Activated naive CD8-positive, alpha-beta T cell treated with anti-CD3 and anti-CD28 coated beads, Interleukin-2, amount 50 U/mL, for 16 hours (primary cell): ENCODE results near the gene GNPTG.

Experiments used
- DNase-seq: peaks from one replicate; pipeline ENCODE4 v3.0.0-alpha.2; 2020; ENCODE audit warnings: low read depth, low spot score

Gene GNPTG

DNA sequence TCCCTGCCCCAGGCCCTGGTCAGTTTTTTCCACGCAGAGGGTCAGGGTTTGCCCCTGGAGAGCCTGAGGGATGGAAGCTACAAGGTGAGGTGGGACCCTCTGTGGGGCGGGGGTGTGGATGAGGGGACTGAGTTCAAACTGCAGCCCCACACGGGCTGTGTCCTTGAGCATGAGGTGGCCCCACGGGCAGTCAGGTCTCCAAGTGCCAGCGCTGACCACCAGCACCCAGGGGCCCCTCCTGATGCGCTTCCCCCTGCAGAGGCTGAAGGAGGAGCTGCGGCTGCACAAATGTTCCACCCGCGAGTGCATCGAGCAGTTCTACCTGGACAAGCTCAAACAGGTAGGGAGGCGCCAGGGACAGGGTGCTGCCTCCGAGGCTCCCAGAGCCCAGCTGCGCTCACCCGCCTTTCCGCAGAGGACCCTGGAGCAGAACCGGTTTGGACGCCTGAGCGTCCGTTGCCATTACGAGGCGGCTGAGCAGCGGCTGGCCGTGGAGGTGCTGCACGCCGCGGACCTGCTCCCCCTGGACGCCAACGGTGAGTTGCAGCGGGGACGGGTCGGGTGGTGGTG lies 4.4 kb upstream of the GNPTG start:
- no peak for DNase-seq

DNA sequence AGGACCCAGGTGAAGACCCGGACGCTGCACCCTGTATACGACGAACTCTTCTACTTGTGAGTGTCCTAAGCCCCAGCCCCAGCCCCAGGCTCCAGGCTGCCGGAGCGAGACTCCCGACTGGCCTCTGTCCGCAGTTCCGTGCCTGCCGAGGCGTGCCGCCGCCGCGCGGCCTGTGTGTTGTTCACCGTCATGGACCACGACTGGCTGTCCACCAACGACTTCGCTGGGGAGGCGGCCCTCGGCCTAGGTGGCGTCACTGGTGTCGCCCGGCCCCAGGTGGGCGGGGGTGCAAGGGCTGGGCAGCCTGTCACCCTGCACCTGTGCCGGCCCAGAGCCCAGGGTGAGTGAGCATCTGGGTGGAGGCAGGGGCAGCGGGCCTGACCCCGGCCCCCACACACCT lies 3.8 kb upstream of the GNPTG start:
- DNase-seq: no peak

DNA sequence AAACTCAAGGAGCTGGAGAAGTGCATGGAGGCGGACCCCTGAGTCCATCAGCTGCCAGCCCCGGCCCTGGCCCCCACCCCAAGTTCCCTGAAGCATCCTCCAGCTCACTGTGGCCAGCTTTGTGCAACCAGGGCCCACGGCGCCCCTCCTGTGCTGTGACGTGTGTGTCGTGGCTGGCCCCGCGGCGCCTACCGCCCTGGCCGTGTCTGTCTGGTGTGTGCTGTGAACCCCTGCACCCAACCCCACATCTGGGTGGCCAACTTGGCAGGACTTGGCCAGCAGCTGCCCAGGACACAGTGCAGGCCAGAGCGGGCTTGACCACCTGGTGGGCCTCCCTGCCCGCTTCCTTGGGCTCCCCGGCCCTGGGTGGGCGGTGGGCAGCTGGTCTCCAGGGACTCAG lies 3.3 kb upstream of the GNPTG start:
- no peak for DNase-seq

DNA sequence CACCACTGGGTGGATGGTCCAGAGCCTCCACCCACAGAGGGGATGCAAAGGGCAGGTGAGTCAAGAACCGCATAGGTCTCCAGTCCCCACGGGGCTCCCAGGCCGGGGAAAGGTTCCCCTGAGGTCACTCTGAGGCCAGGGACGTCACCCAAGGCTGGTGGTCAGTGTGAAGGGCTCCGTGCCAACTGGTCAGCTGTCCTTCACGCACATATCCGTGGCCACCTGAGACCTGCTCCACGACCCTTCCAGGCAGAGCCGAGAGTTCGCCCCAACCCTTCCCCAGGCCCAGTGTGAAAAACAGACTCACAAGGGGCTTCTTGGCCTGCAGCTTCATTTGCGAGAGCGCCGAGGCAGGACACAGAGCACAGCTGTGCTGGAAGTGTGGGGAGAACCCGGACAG lies 2.8 kb upstream of the GNPTG start:
- DNase-seq: no peak

DNA sequence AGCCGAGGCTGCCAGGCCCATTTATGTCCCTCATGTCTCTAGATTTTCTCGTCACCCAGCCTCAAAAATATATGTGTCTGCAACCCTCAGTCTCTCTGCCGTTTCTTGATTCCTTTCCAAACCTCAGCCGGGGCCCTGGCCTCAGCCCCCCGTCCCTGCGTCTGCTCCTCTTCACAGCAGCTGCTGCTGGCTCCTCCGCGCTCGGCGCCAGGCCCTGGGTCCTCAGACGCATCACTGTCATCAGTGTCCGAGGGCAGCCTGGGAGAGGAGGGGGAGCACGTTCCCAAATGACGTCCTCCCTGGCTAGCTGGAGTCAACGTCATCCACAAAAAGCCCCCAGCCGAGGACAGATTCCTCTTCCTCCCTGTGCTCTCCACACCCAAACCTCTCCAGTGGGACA lies 2.4 kb upstream of the GNPTG start:
- DNase-seq: no peak

DNA sequence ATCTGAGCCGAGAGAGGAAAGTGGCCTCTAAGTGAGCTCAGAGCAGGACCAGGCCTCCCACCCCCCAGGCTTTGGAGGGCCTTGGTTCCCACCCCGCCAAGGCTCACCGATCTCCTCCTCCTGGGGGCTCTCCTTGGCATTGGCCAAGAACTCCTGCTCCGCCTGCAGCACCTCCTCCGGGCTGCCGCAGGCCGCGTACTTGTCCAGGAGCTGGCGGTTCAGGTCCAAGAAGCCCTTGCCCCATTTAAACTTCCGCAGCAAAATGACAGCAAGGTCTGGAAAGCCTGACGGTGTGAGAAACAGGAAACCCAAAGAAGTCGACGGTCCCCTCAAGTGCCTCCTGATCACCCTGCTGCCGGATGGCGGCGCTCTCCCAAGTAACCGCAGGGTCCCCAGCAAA lies 1.8 kb upstream of the GNPTG start:
- DNase-seq: no peak

DNA sequence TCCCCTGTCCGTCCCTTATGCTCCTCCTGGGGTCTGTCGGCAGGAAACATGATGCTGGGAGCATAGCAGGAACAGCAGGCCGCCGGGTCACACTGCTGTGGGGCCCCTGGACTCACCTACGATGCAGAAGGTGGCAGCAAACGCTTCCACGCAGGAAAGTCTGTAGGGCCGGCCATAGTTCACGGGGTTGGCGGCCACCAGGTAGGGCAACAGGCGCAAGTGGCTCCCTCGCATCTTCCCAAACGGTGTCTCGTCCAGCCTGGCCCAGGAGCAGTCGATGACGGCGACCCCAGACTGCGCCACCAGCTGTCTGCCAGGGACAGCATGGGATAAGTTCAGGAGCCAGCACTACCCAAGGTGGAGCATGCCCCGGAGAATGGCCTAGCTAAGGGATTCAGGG lies 1.0 kb upstream of the GNPTG start:
- no peak for DNase-seq

DNA sequence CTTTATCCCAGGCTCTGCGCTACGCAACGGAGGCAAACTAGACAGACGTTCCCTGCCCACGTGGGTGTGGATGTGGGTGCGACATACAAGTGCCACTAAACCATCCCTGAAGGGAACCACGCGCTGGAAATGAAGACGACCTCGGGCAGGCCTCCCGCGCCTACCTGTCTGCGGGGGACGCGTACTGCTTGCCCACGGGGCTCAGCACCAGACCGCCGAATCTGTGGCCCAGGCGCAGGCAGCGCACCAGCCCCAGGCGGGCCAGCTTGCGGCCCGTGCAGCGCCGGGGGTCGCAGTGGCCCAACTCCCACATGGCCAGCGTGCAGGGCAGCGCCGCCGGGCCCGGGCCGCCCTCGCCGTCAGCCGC lies 533 bp upstream of the GNPTG start:
- no peak for DNase-seq

DNA sequence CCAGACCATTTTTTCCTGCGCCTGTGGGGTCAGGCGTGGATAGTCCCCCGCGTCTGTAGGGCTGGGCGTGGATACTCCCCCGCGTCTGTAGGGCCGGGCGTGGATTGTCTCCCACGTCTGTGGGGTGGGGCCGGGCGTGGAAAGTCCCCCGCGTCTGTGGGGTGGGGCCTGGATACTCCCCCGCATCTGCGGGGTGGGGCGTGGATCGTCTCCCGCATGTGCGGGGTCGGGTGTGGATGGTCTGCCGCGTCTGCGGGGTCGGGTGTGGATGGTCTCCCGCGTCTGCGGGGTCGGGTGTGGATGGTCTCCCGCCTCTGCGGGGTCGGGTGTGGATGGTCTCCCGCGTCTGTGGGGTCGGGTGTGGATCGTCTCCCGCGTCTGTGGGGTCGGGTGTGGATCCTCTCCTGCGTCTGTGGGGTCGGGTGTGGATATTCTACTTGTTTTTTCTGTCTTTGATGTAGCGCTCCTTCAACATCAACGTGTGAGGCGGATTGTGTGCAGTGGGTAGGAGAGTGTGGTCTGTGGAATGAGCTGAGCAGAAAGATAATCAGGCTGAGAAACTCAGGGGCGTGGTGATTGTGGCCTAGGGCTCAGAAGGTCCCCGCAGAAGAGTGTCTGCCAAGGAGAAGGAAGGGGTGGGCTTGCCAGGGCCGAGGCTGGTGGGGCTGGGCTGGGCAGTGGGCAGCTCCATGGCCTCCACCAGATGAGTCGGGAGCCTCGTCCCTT lies 3.2 kb downstream of the GNPTG start:
- DNase-seq: no peak

DNA sequence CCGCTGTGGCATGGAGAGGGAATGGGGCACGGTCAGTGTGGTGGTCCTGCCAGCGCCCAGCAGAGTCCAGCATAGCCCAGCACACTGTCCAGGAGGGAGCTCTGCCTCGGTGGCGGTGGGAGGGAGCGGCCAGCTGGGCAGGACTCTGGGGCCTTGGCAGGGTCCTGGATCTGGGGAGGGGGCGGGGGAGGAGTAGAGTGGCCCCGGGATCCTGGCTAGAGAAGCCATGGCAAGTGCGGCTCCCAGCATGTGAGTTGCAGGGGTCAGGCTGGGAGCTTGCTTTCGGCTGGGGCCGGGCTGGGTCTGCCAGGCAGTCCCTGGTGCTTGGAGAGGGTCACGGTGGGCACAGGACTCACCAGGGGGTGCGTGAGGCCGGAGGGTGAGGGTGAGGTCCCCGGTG lies 3.9 kb downstream of the GNPTG start:
- no peak for DNase-seq

DNA sequence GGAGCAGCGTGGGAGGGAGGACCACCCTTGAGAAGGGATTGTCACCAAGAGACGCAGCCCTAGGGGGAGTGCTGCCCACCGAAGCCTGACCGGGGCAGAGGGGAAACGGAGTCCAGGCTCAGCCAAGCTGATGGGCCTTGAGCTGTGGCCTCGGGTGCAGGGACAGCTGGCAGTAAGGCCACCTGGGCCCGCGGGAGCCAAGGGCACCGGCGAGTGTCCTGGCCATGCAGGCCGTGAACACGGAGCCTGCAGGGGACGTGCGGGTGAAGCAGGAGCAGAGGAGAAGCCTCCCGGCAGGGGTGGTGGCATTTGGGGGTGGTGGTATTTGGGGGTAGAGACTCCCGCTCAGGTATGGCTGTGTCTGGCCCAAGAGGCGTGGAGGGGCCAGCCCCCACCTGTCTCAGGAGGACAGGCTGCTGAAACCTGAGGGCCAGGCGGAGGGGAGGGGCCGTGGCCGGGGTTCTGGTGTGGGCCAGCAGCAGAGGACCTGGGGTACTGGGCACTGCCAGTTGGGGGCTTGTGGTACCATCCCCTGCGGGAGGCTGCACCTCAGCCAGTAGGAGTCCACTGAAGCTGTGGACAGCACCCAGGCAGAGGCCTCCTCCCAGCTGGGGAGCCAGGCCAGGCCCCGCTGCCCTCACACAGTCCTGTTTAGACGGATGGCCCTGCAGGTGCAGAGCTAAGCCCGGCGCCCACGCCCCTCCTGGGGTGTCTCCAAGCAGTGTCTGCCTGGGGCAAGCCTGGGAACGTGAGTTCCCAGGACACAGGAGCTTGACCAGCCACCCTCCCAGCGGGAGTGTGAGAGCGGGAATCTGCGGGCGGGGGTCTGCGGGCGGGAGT lies 4.5 kb downstream of the GNPTG start:
- no peak for DNase-seq

DNA sequence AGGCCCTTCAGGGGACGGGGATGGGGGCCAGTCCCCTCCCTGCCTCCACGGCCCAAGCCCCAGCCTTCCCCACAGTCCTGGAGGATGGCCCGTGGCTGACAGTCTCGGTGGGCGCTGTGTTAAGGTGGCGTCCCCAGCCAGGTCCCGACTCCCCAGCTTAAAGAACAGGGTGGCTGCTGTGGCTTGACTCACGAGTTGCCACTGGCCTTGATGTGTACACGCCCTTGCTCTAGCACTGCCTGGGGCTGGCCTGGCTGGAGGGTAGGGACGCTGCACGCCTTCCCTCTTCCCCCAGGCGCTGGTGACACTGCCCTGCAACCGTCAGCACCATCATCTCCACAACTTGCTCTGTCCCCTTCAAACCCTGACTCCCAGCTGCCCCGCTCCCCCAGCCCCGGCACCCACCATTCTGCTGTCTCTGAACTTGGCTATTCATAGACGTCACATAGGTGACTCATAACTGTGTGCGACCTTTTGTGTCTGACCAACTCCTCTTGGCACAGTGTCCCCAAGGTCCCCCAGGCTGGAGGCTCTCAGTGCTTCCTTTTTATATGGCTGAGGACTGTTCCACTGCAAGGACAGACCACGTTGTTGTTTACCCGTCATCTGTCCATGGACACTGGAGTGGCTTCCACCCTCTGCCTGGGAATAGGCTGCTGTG lies 6.3 kb downstream of the GNPTG start:
- no peak for DNase-seq

DNA sequence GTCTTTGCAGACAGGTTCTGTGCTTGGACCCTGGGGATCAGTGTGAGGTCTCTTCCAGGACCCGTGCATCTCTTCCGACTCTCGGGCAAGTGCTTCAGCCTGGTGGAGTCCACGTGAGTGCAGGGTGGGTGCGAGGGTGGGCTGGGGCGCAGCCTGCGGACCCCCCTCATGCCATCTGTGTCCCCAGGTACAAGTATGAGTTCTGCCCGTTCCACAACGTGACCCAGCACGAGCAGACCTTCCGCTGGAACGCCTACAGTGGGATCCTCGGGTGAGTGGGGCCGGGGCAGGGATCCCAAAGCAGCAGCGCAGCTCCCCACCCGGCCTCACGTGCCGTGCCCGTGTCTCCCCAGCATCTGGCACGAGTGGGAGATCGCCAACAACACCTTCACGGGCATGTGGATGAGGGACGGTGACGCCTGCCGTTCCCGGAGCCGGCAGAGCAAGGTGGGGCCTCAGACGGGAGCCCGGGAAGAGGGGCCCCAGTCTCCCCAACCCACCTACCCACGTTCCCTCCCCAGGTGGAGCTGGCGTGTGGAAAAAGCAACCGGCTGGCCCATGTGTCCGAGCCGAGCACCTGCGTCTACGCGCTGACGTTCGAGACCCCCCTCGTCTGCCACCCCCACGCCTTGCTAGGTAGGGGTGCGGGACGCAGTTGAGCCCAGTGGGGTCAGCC lies 10.1 kb downstream of the GNPTG start:
- DNase-seq: no peak

DNA sequence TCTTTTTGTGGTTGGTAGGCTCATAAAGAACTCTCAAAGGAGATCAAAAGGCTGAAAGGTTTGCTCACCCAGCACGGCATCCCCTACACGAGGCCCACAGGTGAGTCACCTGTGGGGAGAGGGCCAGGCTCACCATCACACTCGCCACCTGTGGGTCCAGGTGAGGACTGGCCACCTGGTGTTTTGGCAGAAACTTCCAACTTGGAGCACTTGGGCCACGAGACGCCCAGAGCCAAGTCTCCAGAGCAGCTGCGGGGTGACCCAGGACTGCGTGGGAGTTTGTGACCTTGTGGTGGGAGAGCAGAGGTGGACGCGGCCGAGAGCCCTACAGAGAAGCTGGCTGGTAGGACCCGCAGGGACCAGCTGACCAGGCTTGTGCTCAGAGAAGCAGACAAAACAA lies 11.1 kb downstream of the GNPTG start:
- no peak for DNase-seq

DNA sequence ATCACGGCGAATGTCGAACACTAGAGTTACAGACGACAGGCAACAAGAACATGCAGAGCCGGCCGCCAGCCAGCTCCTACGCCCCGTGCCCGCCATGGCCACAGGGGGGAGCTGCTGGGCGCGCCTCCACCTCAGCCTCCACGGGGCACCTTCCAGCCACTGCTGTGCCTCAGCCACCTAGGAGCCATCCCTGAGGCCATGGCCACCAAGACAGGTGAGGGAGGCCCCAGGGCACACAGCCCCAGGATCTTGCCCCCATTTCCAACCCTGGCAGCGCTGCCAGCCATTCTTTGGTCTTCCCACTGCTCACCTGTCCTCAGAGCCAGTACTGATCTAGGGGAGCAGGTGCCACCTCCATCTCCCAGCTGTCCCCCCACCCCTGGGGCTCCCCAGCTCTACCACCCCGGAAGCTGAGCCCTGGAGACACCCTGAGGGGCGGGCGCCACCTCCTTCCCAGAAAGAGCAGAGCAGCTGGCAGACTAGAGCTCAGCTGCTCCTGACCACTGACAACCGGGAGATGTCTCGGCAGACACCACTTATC lies 11.8 kb downstream of the GNPTG start:
- peak; percentile 44 for DNase-seq

DNA sequence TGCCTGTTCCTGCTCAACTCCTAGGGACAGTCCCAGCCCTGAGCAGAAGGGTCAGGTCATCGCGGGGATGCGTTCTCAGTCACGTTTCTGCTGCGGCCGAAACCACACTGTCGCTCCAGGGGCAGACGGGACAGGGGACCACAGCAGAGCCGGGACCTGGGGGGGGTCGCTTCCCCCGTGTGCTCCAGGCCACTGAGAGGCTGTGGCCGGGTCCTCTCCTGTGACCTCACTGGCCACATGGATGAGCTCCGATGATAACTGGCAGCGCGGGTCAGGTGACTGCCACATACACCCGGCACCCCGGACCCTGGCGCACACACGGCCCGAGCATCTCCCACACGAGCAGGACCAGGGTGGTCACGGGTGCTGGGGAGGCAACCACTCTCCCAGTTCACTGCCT lies 12.8 kb downstream of the GNPTG start:
- DNase-seq: no peak

DNA sequence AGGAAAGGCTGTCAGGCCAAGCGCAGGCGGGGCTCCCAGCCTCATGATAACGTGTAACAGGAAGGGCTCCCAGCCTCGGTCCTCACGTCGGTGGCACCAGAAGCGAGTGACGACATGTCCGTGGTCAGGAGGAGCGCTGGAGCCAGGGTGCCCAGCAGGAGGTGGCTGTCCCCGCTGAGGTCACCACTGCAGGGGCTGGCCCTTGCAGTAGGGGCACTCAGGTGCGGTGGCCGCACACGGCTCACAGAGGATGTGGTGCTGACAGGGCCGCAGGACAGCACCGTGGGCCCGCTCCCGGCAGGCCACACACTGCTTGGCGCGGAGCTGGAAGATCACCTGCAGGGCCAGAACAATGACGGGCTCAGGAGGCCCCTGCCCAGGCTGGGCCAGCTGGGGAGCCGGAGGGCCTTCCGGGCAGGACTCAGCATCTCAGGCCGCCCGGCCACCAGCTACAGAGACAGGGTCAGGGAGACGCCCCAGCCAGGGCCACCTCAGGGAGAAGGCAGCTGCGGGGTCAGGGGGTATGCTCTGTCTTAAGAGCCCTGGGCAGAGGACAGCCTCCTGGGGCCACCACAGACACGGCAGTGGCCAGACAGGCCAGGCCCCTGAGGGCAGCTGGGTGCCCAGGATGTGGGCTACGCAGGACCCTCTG lies 14.5 kb downstream of the GNPTG start:
- no peak for DNase-seq

DNA sequence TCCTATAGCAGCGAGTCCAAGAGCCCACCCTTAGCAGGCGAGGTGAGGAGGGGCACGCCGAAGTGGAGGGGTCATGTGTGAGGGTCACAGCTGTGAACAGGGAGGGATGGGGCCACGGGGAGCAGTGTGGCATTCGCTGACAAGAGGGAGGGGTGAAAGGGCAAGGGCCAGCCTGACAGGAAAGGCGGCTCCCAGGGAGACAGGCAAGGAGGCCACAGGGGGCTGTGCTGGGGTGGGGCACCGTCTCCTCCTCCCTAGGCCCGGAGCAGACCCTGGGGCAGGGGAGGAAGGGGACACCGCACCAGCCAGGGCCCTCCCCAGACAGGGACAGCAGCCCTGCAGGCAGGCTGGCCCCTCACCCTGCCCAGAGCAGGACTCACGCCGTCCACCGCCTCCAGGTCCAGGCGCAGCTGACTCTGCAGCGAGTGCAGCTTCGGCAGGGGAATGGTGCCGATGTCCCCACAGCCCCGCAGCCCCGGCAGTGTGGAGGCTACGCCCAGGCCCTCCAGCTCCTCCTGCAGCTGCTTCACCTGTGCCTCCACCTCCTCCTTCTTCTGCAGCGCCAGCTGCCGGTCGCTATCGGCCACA lies 15.1 kb downstream of the GNPTG start:
- DNase-seq: no peak

DNA sequence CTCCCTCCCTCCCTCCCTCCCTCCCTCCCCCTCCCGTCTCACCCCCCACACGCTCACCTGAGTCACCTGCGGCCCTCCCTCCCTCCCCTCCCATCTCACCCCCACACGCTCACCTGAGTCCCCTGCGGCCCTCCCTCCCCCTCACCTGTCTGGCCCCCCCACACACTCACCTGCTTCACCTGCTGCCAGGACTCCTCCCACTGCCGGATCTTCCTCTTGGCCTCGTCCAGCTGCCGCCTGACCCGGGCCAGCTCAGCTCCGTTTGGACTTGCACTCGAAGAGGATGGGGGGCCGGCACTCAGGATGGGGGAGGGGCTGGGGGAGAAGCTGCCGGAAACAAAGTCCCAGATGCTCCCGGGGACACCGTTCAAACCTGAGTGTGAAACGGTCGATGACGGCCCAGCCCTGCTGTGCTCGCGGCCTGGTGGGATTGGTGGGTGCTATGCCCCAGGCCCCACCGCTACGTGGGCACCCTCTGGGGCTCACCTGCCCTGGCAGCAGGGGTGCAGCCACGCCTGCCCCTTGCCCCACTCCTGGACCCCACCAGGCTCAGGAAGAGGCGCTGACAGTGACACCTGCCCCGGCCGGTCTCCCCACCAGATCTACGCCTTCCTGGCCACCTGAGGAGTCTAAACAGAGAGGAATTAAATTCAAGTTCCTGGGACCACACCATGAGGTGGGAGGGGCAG lies 15.9 kb downstream of the GNPTG start:
- DNase-seq: no peak
